H1 (cell line): ENCODE measurements around the gene KAT2A. TPM values are rescaled to one million over a fixed set of nuclear protein-coding genes. Genes with fewer than 3 reads are reported as not detected.

Experiments
- EP300 ChIP-seq, 2 experiments: IDR thresholded peaks; 1 replicate in 1 of 2; 2 replicates in 1 of 2; pipeline ENCODE4 v1.6.1; 2011 to 2012; ENCODE audit warnings: low read depth in 2 of 2, low read length in 2 of 2, mild to moderate bottlenecking in 2 of 2, borderline replicate concordance in 1 of 2, inconsistent platforms in 1 of 2, moderate library complexity in 1 of 2
- EZH2 ChIP-seq: fragments of 200-600 bp; sonication (generic); IDR thresholded peaks from 2 replicates; pipeline ENCODE4 v1.7.1; 2012; ENCODE audit warnings: low read depth, mild to moderate bottlenecking, moderate library complexity, low read length, inconsistent platforms; ENCODE audit not compliant: severe bottlenecking
- GTF2F1 ChIP-seq: IDR thresholded peaks from 2 replicates; pipeline ENCODE4 v1.6.1; 2012; ENCODE audit warnings: low read depth, low read length, improper control_type of control experiment, borderline replicate concordance
- KDM4A ChIP-seq: IDR thresholded peaks from one replicate; pipeline ENCODE4 v1.7.1; 2012; ENCODE audit warnings: low read depth, mild to moderate bottlenecking, moderate library complexity, low read length, inconsistent platforms; ENCODE audit not compliant: severe bottlenecking
- KDM5A ChIP-seq: fragments of 200-600 bp; IDR thresholded peaks from 2 replicates; pipeline ENCODE4 v1.7.1; 2012; ENCODE audit warnings: mild to moderate bottlenecking, low read length, inconsistent platforms, mixed read lengths
- NANOG ChIP-seq: IDR thresholded peaks from 2 replicates; pipeline ENCODE4 v1.6.1; 2011; ENCODE audit warnings: low read length, low read depth, mild to moderate bottlenecking, inconsistent platforms; ENCODE audit not compliant: insufficient read depth, poor library complexity, severe bottlenecking
- RAD21 ChIP-seq, 2 experiments: IDR thresholded peaks in 1 of 2; conservative IDR thresholded peaks in 1 of 2; 2 replicates each; pipeline ENCODE4 v1.6.1; 2011; ENCODE audit warnings: low read depth in 2 of 2, low read length in 2 of 2, improper control_type of control experiment in 1 of 2, inconsistent platforms in 1 of 2, mild to moderate bottlenecking in 1 of 2, moderate library complexity in 1 of 2
- SRF ChIP-seq: IDR thresholded peaks from 2 replicates; pipeline ENCODE4 v1.6.1; 2011; ENCODE audit warnings: mild to moderate bottlenecking, low read depth, low read length, moderate library complexity
- polyA plus RNA-seq, 7 experiments: library from polyadenylated mRNA; depleted of rRNA in 3 of 7; stranded (reverse) in 5 of 7; unstranded in 2 of 7; fragments of >200 nt in 5 of 7; fragments of 200-250 nt in 2 of 7; gene quantifications; 1 replicate in 5 of 7; 2 replicates in 1 of 7; 4 replicates in 1 of 7; pipeline versions ENCODE4 v1.2.1 to v1.2.3, GENCODE V29; 2011 to 2013; ENCODE audit warnings: missing spikeins in 2 of 7, mixed read lengths in 2 of 7
- total RNA-seq: library from RNA; stranded (reverse); fragmentation: NEBNext Ultra II Directional; extraction: Animal tissue kit (Norgen Biotek cat#: 25700); gene quantifications from 2 replicates; pipeline ENCODE4 v1.2.1, GENCODE V29; 2021
- TF ChIP-seq, protein P1 (sequence below), 3 experiments: IDR thresholded peaks; 1 replicate in 2 of 3; 2 replicates in 1 of 3; pipeline versions ENCODE4 v1.5.1 to v1.6.1; 2011; ENCODE audit warnings: low read length in 3 of 3, mild to moderate bottlenecking in 3 of 3, inconsistent platforms in 2 of 3, low read depth in 1 of 3, moderate library complexity in 1 of 3; ENCODE audit not compliant: insufficient read depth in 1 of 3; ENCODE audit errors: control extremely low read depth in 1 of 3

The KAT2A gene
- total and polyA plus RNA-seq, 2 of the 8 experiments (the other 6 are each of a cell fraction or from before 2014, with no cell fraction given) = 34.2 to 40.1 TPM

DNA sequence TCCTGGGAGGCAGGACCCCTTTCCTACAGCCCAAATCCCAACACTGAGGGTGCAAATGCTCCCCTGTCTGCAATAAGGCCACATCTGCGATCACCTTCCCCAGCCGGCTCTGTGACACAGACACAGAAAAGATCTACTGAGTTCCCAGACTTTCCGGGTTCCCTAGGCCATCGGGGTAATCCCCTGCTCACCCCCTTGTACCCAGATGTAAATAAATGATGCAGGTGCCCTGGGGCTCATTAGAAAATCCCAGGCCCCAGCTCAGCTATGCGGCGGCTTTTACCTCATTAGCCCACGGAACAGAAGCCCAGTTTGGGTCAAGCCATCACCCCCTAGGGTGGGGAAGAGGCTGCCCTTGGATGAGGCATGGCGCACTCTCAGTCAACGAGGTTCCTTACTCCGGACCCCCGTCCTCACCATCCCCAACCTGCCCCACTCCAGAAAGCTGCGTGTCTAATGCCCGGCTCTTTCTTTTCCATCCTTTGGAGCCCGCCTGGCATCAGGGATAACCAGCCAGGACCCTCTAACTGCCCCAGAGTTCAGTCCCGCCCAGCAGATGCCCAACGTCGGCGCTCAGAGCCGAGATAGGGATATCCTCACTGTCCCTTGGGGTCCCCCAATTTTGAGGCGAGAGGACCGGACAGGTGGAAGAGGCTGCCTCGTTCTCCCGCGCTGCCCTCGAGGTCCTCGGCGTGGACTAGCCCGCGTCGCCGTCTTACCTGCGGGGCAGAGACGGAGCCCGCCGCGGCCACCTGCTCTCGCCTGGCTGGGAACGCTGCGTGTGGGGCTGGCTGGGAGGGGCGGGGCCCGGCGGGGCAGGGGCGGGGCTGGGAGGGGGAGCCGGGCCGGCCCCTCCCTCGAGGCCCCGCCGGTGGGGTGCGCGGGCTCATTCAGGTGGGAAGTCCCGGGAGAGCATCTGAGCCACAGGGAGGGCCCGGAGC is 23.2 kb downstream of the KAT2A start, which contains the start of gene ZNF385C (continued):
- TF ChIP-seq, protein P1, sequence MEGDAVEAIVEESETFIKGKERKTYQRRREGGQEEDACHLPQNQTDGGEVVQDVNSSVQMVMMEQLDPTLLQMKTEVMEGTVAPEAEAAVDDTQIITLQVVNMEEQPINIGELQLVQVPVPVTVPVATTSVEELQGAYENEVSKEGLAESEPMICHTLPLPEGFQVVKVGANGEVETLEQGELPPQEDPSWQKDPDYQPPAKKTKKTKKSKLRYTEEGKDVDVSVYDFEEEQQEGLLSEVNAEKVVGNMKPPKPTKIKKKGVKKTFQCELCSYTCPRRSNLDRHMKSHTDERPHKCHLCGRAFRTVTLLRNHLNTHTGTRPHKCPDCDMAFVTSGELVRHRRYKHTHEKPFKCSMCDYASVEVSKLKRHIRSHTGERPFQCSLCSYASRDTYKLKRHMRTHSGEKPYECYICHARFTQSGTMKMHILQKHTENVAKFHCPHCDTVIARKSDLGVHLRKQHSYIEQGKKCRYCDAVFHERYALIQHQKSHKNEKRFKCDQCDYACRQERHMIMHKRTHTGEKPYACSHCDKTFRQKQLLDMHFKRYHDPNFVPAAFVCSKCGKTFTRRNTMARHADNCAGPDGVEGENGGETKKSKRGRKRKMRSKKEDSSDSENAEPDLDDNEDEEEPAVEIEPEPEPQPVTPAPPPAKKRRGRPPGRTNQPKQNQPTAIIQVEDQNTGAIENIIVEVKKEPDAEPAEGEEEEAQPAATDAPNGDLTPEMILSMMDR (IDR thresholded peaks at IDR 0.05; ENCODE audit: control extremely low read depth in 1 of 3, insufficient read depth in 1 of 3, low read depth in 1 of 3, low read length in 3 of 3) = no peak
- TF ChIP-seq KDM5A (no peak), RAD21 (IDR thresholded peaks at IDR 0.05 in 1 of 2, conservative IDR thresholded peaks at IDR 0.05 in 1 of 2; ENCODE audit: low read depth in 2 of 2, low read length in 2 of 2) (no peak), NANOG (no peak), KDM4A (peak; percentile 80), EP300 (IDR thresholded peaks at IDR 0.05; ENCODE audit: borderline replicate concordance in 1 of 2, low read depth in 2 of 2, low read length in 2 of 2) (no peak), GTF2F1 (no peak), SRF (no peak), EZH2 (peak; percentile 38)
